Activated naive CD4-positive, alpha-beta T cell treated with Interleukin-2 at 50 U/mL for 16 hours (primary cell): ENCODE results near the gene CDC42BPA.

Experiments
- DNase-seq: peaks from one replicate; pipeline ENCODE4 v3.0.0-alpha.2; 2020

Gene CDC42BPA

GRCh38 chr1:227335242-227336020 lies 17.1 kb upstream of the CDC42BPA start:
- no peak for DNase-seq

DNA sequence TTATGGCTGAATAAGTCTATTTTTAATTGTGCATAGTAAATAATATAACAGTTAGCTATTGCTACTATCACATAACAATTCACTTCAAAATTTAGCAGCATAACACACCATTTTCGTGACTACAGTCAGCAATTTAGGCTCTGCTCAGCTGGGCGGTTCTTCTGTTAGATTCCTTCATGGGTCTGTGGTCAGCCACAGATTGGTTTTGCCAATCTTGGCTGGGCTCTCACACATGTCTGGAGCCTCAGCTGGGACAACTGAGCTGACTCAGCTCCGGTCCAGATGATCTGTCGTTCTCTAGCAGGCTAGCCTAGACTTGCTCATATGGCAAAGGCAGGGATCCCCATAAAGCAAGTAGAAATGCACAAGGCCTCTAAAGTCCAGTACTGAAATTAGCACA lies 15.1 kb upstream of the CDC42BPA start:
- DNase-seq = no peak

GRCh38 chr1:227330279-227331076 lies 12.2 kb upstream of the CDC42BPA start:
- no peak for DNase-seq

DNA sequence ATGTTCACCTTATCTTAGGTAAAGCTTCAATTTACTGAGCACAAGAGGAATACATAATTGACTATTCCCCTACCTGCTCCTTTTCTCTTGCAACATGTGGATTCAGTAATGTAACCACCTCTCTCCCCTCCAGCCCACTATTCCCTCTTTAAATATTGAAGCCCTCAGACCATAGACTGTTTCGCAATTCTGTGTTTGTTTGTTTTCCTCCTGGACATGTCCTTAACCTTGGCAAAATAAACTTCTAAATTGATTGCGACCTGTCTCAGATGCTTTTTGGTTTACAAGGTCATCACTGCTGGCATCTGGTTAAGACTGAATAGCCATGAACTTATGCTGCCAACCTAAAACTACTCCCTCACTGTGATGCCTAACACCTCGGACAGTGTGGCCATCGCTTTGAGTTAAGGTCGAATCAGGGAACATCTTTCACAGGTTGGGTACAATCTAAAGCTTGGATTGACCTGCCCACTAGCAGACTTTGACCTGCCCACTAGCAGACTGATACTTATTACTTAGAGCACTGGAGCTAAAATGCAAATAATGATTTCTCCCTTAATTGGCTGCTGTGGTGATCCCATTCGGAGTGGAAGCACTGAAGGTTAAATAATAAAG lies 10.2 kb upstream of the CDC42BPA start:
- no peak for DNase-seq

- no peak for DNase-seq
Measured at GRCh38 chr1:227325156-227325555, 6.9 kb upstream of the CDC42BPA start.

DNA sequence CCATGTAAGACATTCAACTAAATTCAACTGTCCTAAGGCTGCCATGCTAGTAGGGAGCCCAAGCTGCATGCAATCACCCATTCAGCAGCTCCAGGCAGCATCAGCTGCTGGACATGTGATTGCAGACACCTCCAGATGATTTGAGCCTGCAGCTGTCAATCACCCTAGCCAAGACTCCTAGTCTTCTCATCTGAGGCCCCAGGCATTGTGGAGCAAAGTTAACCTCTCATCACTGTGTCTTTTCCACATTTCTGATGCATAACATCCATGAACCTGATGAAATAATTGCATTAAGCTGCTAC lies 5.6 kb upstream of the CDC42BPA start:
- no peak for DNase-seq

DNA sequence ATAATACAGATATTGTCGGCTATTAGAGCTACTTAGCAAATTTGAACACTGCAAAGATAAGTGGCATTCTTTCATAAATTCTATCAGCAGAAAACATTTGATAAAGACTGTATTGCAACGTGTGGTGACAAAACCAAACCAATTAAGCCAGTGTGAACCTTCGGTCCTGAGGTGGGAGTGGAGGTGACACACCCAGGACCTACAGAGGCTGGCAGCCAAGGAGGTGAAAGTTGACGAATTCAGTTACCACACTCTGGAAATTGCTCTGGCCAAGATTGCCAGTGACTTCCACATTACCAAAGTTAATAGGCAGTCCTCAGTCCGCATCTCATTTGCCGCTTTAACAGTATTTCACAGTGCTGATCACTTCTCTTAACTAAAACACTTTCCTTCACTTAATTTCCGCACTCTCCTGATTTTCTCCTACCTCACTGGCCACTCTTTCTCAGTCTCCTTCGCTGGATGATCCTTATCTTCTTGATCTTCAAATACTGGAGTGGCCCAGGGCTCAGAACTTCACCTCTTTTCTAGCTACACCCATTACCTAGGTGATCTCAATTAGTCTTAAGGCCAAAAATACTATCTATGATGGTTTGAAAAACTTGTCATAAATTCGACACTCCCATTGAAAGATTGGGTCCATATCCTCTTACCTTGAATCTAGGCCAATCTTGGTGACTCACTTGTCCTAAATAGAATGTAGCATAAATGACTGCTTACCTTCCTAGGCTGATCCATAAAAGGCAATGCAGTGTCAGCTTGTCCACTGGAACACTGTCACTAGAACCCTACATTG lies 5.1 kb upstream of the CDC42BPA start:
- no peak for DNase-seq

GRCh38 chr1:227322376-227322775 lies 4.1 kb upstream of the CDC42BPA start:
- no peak for DNase-seq

- no peak for DNase-seq
Measured at GRCh38 chr1:227321035-227321434, 2.7 kb upstream of the CDC42BPA start.

GRCh38 chr1:227320476-227320875 lies 2.2 kb upstream of the CDC42BPA start:
- DNase-seq = no peak

DNA sequence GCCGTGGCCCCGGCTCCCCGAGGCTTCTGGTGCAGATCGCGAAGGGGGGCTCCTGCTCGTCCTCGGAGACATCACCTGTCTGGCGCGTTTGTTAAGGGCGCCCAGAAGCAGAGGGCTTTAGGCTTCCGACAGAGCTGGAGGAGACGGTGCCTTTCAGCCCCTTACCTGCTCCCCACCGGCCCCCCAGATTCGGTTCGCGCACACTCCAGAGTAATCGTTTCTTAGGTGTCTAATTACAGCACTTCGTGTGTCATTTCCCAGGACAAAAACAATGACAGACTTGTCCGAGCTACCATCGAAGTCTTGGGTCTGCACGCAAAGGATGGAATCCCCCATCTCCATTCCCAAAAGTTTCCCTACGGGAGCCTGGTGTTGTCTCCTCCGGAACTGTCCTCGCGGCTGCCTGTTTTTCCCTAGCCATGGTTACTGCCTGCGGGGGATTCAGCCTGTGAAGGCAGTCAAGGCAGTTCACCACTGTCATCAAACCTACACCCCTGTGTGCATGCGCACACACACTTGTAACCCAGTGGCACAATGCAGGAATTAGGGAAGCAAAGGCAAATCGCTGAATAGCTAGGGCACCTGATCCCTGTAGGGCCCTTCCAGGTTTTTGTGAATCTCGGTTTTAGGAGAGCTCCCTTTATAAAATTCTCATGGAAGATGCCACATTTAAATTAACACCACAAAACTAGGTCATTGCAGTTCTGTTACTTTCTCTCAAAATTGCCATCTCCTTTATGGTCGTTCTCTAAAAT lies 738 bp upstream of the CDC42BPA start:
- DNase-seq = no peak

- DNase-seq = no peak
Measured at GRCh38 chr1:227317523-227318015, 723 bp downstream of the CDC42BPA start.

GRCh38 chr1:227317011-227317451 lies 1.3 kb downstream of the CDC42BPA start:
- no peak for DNase-seq

DNA sequence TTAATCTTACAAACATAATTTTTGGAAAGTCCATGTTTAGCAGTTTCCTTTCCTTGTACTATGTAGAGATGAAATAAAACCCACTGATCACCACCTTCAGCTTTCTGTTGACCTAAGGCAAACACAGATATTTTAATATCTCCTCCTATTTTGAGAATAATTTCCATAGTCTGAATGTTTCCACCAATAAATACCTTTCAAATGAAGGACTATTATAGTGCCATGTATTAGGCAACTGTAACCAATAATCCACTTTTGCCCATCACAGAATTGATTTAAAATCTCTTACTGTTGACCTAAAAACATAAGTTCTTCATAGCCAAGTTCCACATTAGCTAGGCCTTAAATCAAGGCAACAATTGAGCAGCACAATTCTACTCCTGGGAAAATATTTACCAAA lies 1.8 kb downstream of the CDC42BPA start:
- no peak for DNase-seq

- DNase-seq = no peak
Measured at GRCh38 chr1:227315629-227316346, 2.5 kb downstream of the CDC42BPA start.

DNA sequence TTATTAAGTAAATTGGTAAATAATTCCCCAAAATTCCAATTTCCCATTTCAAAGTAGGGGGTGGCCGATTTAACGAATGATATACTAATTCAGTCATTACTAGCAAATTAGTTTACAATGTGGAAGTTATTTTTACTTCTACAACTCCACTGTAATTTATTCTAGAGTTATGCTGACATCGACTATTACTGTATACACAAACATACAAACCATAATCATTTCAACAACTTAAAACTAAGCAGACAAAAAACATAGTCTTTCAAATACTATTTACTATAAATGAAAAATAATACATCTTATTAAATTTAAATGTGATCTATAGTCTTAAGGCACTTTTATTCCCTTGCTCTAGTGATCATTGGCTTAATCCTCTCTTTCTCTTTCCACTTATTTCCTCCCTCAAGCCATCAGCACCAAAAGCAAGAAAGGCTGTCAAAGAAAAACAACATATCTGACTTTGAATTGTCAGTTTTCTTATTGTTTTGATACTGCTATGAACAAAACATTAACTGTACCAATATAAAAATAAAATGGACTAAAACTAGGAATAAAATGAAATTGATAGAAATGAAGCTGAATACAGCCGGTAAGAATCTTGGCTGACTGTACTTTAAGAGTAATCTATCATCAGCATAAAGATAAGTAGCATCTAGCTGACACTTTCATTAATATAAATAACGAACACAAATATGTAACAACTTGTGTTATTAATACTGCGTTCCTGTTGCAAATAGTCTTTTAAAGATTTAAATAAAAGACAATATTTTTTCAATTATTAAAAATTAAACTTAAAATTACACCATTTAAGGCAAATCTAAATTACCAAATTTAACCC lies 4.1 kb downstream of the CDC42BPA start:
- no peak for DNase-seq

- DNase-seq = no peak
Measured at GRCh38 chr1:227312361-227313025, 5.8 kb downstream of the CDC42BPA start.

DNA sequence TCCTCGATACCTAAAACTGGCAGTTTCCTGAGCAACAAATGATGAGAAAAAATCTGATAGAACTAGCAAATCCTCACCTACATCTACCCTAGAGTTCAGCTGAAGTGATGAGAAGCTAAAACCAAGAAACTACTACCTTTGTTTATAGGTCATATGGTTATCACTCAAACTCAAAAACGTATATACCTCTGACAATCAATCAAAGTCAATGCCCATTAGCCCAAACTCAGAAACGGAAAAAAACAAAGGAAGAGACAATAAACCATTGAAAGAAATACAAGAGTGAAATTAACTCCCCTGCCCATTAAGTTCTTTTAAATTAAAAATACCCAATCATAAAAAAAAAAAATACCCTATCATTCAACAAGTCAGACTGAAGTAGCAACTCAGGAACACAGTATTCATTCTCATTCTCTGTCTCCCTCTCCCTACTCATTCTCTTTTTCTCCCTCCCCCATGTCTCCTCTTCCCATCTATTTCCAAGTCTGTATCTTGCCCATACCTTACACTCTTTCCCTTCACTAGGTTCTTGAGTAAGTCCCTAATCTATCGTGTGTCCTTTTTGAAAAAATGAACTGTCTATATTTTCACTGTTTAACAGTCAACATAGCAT lies 6.8 kb downstream of the CDC42BPA start:
- DNase-seq = no peak
